Breast epithelium (tissue), 4 donors: ENCODE measurements around the gene GHR. TPM values are rescaled to one million over a fixed set of nuclear protein-coding genes. Genes with fewer than 3 reads are reported as not detected.

Experiments
- DNase-seq, 2 donors: peaks; one replicate each; pipeline ENCODE4 v3.0.0-alpha.2; 2019; ENCODE audit warnings: low spot score in 2 of 2
- H3K27ac ChIP-seq, 2 donors: fragments of 200-600 bp; sonication (generic) in 1 of 2; one replicate each; pipeline ENCODE4 v1.5.1; 2016 to 2019; ENCODE audit warnings: mild to moderate bottlenecking in 1 of 2
- H3K27me3 ChIP-seq, 2 donors: fragments of 200-600 bp; sonication (generic) in 1 of 2; one replicate each; pipeline versions ENCODE4 v1.5.1 to v1.6.0; 2017 to 2019; ENCODE audit warnings: control low read depth in 1 of 2, mild to moderate bottlenecking in 1 of 2
- H3K36me3 ChIP-seq: fragments of 200-600 bp; one replicate; pipeline ENCODE4 v1.5.1; 2019
- H3K4me1 ChIP-seq, 2 donors: fragments of 200-600 bp; sonication (generic); one replicate each; pipeline ENCODE4 v1.5.1; 2016 to 2019; ENCODE audit warnings: control low read depth in 1 of 2
- H3K4me3 ChIP-seq, 3 donors: fragments of 200-600 bp; sonication (generic); 1 replicate in 2 of 3; 2 replicates in 1 of 3; pipeline ENCODE4 v1.5.1; 2016 to 2019; ENCODE audit warnings: mild to moderate bottlenecking in 3 of 3, moderate library complexity in 2 of 3
- H3K9me3 ChIP-seq, 2 donors: fragments of 200-600 bp; sonication (generic) in 1 of 2; one replicate each; pipeline ENCODE4 v1.5.1; 2016 to 2019; ENCODE audit warnings: control low read depth in 1 of 2
- POLR2A ChIP-seq: fragments of 450-650 bp; IDR thresholded peaks from one replicate; pipeline ENCODE4 v1.6.1; 2016; ENCODE audit warnings: antibody characterized with exemption, mild to moderate bottlenecking, moderate library complexity
- POLR2AphosphoS5 ChIP-seq, 3 donors: sonication (generic); formaldehyde crosslinking; IDR thresholded peaks; one replicate each; pipeline ENCODE4 v1.6.1; 2017; ENCODE audit warnings: antibody characterized with exemption in 3 of 3
- intact Hi-C: fragments of 100-400 bp; cut with DNase I; formaldehyde crosslinking; loops from one replicate; pipeline ENCODE4 v1.15.1; 2023; ENCODE audit warnings: low total_unique reads
- total RNA-seq, 3 donors: library from RNA; depleted of rRNA; stranded (reverse); fragments of >200 nt; gene quantifications; one replicate each; pipeline ENCODE4 v1.1.0, GENCODE V29; 2016
- TF ChIP-seq, protein P1 (sequence below), 3 donors: fragments of 450-650 bp; IDR thresholded peaks; one replicate each; pipeline ENCODE4 v1.5.1; 2016 to 2017; ENCODE audit warnings: antibody characterized with exemption in 3 of 3, mild to moderate bottlenecking in 3 of 3, moderate library complexity in 3 of 3

The GHR gene
- total RNA-seq, 3 donors from 2014 or later: 25.6 to 234 (median 26.5) TPM

DNA sequence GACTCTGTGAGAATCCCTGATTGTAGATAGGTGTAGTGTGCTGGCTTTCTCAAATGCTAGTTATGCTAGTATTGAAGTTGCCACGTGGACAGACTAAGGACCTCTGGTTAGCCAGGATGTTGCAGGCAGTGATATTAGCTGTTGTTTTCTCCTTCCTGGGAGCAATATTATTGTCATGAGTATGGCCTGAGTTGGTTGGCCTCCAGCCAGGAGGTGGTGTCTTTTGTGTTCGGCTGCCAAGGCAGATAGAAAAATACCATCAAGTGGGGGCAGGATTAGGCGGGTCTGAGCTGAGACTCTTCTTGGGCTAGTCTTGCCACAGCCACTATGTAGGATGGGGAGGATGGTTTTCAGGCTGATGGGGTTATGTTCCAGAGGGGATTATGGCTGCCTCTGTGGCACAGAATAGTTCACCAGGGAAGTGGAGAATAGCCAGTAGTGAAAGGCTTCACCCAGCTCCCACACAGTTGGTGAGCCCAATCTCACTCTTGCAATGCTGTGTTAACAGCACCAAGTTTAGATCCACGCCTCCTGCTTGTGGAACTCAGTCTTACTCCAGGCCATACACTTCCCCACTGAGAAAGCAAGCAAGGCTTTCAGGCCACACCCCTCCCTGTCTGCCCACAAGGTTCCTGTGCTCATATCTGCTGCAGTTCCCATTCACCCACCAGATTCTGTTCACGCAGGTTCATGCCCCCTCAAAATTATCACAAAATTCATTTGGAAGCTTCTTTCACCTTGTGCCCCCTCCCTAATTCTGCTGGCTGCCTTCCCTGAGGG, 31.2 kb downstream of the GHR start:
- no peak overlapping the region for H3K4me3 ChIP-seq
- intact Hi-C loops: no loop called here
- no peaks in the 10 kb centered on the region for H3K27me3 ChIP-seq
- H3K4me1 ChIP-seq: no peaks in the 10 kb centered on the region
- TF ChIP-seq POLR2AphosphoS5 (IDR thresholded peaks at IDR 0.05) (no peak), POLR2A (no peak)
- no peaks in the 10 kb centered on the region for H3K36me3 ChIP-seq
- no peak overlapping the region for H3K27ac ChIP-seq
- H3K9me3 ChIP-seq: peaks cover 0 to 3% of the 10 kb centered on the region in 2 donors
- DNase-seq: no peak

DNA sequence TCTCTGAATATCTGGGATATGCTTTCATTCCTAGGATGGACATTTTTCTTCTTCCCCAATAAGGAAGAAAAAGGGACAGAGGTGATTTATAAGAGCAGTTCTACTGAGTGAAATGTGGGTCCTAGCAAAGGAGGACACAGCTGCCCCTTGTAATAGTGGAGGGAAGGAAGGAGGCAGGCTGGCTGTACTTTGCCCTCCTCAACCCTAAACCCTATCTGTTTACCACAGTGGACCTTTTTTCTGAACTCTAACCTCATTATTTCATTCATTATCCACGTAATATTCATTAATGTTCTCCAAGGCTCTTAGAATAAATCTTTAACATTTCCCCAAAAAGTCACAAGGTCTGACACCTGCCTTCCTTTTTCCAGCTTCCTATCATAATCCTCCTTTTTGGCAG, 37.8 kb downstream of the GHR start:
- intact Hi-C loops: no loop called here
- no peak overlapping the region for H3K4me3 ChIP-seq
- no peaks in the 10 kb centered on the region for H3K27me3 ChIP-seq
- TF ChIP-seq POLR2A (no peak), POLR2AphosphoS5 (IDR thresholded peaks at IDR 0.05) (no peak)
- TF ChIP-seq, protein P1, sequence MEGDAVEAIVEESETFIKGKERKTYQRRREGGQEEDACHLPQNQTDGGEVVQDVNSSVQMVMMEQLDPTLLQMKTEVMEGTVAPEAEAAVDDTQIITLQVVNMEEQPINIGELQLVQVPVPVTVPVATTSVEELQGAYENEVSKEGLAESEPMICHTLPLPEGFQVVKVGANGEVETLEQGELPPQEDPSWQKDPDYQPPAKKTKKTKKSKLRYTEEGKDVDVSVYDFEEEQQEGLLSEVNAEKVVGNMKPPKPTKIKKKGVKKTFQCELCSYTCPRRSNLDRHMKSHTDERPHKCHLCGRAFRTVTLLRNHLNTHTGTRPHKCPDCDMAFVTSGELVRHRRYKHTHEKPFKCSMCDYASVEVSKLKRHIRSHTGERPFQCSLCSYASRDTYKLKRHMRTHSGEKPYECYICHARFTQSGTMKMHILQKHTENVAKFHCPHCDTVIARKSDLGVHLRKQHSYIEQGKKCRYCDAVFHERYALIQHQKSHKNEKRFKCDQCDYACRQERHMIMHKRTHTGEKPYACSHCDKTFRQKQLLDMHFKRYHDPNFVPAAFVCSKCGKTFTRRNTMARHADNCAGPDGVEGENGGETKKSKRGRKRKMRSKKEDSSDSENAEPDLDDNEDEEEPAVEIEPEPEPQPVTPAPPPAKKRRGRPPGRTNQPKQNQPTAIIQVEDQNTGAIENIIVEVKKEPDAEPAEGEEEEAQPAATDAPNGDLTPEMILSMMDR (IDR thresholded peaks at IDR 0.05): no peak
- no peaks in the 10 kb centered on the region for H3K9me3 ChIP-seq
- DNase-seq: no peak
- H3K36me3 ChIP-seq: no peaks in the 10 kb centered on the region
- no peaks in the 10 kb centered on the region for H3K4me1 ChIP-seq
- no peak overlapping the region for H3K27ac ChIP-seq

DNA sequence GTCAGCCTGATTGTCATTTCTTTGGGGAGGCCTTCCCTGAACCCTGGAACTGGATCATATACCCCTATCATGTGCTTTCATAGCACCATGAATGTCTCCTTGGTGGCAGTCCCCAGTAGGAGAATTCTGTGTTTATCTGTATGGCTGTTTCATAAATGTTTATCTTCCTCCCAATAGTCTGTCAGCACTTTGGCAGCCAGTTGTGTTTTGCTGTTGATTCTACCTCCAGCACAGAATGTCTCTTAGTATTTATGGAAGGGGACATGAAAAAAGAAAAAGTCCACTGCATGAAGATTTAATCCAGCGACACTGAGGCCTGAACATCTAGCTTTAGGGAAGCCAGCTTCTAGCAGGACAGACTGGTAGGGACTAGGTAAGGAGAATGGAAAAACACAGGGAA, 38.3 kb downstream of the GHR start:
- Histone ChIP-seq H3K27me3 (no peaks in the 10 kb centered on the region), H3K4me3 (no peak overlapping the region), H3K9me3 (no peaks in the 10 kb centered on the region), H3K36me3 (no peaks in the 10 kb centered on the region), H3K4me1 (no peaks in the 10 kb centered on the region), H3K27ac (no peak overlapping the region)
- TF ChIP-seq POLR2A (no peak), POLR2AphosphoS5 (IDR thresholded peaks at IDR 0.05) (no peak)
- TF ChIP-seq, protein P1 (IDR thresholded peaks at IDR 0.05): no peak
- DNase-seq: no peak
- intact Hi-C loops: no loop called here

DNA sequence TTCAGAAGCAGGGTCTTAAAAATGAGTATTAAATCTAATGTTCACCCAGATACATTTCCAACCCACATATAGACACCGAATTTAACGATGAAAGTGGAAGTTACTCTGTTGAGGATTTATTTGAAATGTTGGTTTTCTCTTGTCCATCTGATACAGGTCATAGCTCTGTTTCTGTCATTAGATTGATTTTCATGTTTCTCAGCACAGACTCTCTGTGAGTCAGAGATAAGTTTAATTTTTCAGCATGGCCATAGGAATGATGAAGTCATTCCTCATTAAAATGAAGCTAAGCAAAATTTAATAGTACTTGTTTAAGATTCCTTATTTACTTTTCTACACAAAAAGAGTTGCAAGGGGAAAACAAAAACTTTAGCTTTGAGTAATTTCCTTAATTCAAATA, 38.8 kb downstream of the GHR start:
- no peak for DNase-seq
- Histone ChIP-seq H3K27me3 (no peaks in the 10 kb centered on the region), H3K27ac (no peak overlapping the region), H3K9me3 (no peaks in the 10 kb centered on the region), H3K4me3 (no peak overlapping the region), H3K4me1 (no peaks in the 10 kb centered on the region), H3K36me3 (no peaks in the 10 kb centered on the region)
- intact Hi-C loops: no loop called here
- TF ChIP-seq POLR2A (no peak), POLR2AphosphoS5 (IDR thresholded peaks at IDR 0.05) (no peak)
- TF ChIP-seq, protein P1 (IDR thresholded peaks at IDR 0.05): no peak

DNA sequence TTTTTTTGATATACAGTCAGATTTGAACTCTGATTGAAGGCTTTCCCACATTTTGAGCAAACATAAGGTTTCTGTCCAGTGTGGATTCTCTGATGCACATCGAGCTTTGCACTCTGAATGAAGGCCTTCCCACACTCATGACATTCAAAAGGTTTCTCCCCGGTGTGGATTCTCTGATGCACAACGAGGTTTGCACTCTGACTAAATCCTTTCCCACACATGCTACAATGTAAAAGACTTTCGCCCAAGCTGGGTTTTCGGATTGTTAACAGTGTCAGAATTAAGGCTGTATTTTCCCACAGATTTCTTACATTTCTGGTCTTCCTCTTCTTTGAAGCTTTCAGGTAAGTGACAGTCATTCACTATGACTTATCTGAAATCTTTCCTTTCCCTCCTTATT, 44.3 kb downstream of the GHR start:
- no peak for DNase-seq

More for the DNA sequence above, 44.3 kb downstream of the GHR start:
- Histone ChIP-seq H3K27me3 (no peaks in the 10 kb centered on the region), H3K4me3 (no peak overlapping the region), H3K4me1 (no peaks in the 10 kb centered on the region), H3K9me3 (no peaks in the 10 kb centered on the region), H3K27ac (no peak overlapping the region), H3K36me3 (no peaks in the 10 kb centered on the region)
- TF ChIP-seq POLR2AphosphoS5 (IDR thresholded peaks at IDR 0.05) (no peak), POLR2A (no peak)
- TF ChIP-seq, protein P1 (IDR thresholded peaks at IDR 0.05): no peak
- intact Hi-C loops: no loop called here
